Gastrocnemius medialis (tissue), 4 donors: ENCODE data around the gene SHROOM3.

Experiments
- CTCF ChIP-seq, 5 experiments: fragments of 450-650 bp in 3 of 5; fragments of 200-600 bp in 2 of 5; sonication (generic) in 2 of 5; IDR thresholded peaks in 4 of 5; conservative IDR thresholded peaks in 1 of 5; 1 replicate in 4 of 5; 2 replicates in 1 of 5; pipeline ENCODE4 v1.5.1; 2016 to 2019; ENCODE audit warnings: antibody characterized with exemption in 5 of 5, mild to moderate bottlenecking in 3 of 5, moderate library complexity in 3 of 5
- POLR2A ChIP-seq, 2 donors: fragments of 450-650 bp; IDR thresholded peaks; one replicate each; pipeline ENCODE4 v1.6.1; 2017; ENCODE audit warnings: antibody characterized with exemption in 2 of 2, mild to moderate bottlenecking in 2 of 2, moderate library complexity in 2 of 2

- no peak for TF ChIP-seq CTCF (IDR thresholded peaks at IDR 0.05 in 4 of 5, conservative IDR thresholded peaks at IDR 0.05 in 1 of 5)
- no peak for TF ChIP-seq POLR2A (IDR thresholded peaks at IDR 0.05)
Observed at GRCh38 chr4:76634220-76634619, 199.2 kb downstream of the SHROOM3 start.
